Erythroblast (primary cell): ENCODE data around the gene HOXC4.

Experiments
- GATA1 ChIP-seq: IDR thresholded peaks from 2 replicates; pipeline ENCODE4 v1.6.1; 2011; ENCODE audit warnings: low read depth, mild to moderate bottlenecking, control low read depth, low read length, moderate library complexity
- POLR2A ChIP-seq: IDR thresholded peaks from 2 replicates; pipeline ENCODE4 v1.6.1; 2011; ENCODE audit warnings: mild to moderate bottlenecking, low read length

GRCh38 chr12:54082397-54082892 lies 28.8 kb downstream of the HOXC4 start:
- TF ChIP-seq POLR2A: no peak
- TF ChIP-seq GATA1: no peak
